UCSD-AML1 (cell line): Measurements from ENCODE around the gene CCDC85C.

Source experiments
- DNase-seq: peaks from one replicate; lab custom pipeline; 2025; ENCODE audit not compliant: unreplicated experiment; lab: John Stamatoyannopoulos, UW

CCDC85C gene

GRCh38 chr14:99606359-99606758, 2.4 kb upstream of the CCDC85C start:
- no peak for DNase-seq

GRCh38 chr14:99605299-99605961, 1.4 kb upstream of the CCDC85C start:
- peak; percentile 69 for DNase-seq

- no peak for DNase-seq
These were observed 825 bp upstream of the CCDC85C start for GRCh38 chr14:99604766-99605298.

GRCh38 chr14:99604278-99604765, 315 bp upstream of the CCDC85C start:
- peak; percentile 97 for DNase-seq

- DNase-seq = no peak
These were observed 1.1 kb downstream of the CCDC85C start for GRCh38 chr14:99602788-99603415.

GRCh38 chr14:99602054-99602787, 1.8 kb downstream of the CCDC85C start:
- no peak for DNase-seq

GRCh38 chr14:99601361-99601831, 2.6 kb downstream of the CCDC85C start:
- no peak for DNase-seq

- DNase-seq = no peak
These were observed 3.6 kb downstream of the CCDC85C start for GRCh38 chr14:99600232-99600888.

- no peak for DNase-seq
These were observed 4.6 kb downstream of the CCDC85C start for GRCh38 chr14:99599393-99599792.

- no peak for DNase-seq
These were observed 5.2 kb downstream of the CCDC85C start for GRCh38 chr14:99598774-99599173.

- no peak for DNase-seq
These were observed 6.0 kb downstream of the CCDC85C start for GRCh38 chr14:99597911-99598600.

GRCh38 chr14:99596772-99597171, 7.2 kb downstream of the CCDC85C start:
- DNase-seq = no peak

- no peak for DNase-seq
These were observed 7.9 kb downstream of the CCDC85C start for GRCh38 chr14:99596071-99596627.

GRCh38 chr14:99595524-99595923, 8.5 kb downstream of the CCDC85C start:
- DNase-seq = no peak

GRCh38 chr14:99595034-99595433, 9.0 kb downstream of the CCDC85C start:
- DNase-seq = no peak

GRCh38 chr14:99593971-99594841, 9.8 kb downstream of the CCDC85C start:
- no peak for DNase-seq

- DNase-seq = no peak
These were observed 10.9 kb downstream of the CCDC85C start for GRCh38 chr14:99592933-99593753.

- DNase-seq = no peak
These were observed 11.6 kb downstream of the CCDC85C start for GRCh38 chr14:99592394-99592793.
